Retinal pigment epithelial cell (primary cell): Measurements from ENCODE around the gene FANCF.

Experiments used
- DNase-seq: peaks from one replicate; pipeline ENCODE4 v3.0.0-alpha.2; 2010; ENCODE audit warnings: low read depth
- H3K4me3 ChIP-seq: 2 replicates; pipeline ENCODE4 v1.5.1; 2011; ENCODE audit warnings: mild to moderate bottlenecking, low read length, control low read depth, moderate library complexity
- TF ChIP-seq, protein P1 (sequence below): conservative IDR thresholded peaks from 2 replicates; pipeline ENCODE4 v1.5.1; 2011; ENCODE audit warnings: low read depth, low read length, control low read depth, inconsistent platforms

Gene FANCF

DNA sequence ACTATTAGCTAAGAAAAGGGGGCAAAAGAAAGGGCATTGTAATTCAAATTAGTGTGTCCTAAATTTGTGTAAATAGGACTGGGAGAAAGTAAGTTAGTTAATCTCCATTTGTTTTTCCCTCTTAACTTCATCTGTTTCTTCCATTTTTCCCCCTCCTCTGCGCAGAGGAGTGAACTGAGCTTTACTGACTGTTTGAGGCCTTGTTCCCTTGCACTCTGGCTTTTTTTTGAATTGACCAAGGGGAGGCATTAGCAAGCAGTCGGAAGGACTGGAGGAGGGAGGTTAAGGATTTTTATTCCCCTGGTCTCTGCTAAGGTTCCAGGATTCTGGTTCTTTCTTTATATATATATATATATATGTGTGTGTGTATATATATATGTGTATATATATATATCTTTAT, 15.2 kb upstream of the FANCF start:
- DNase-seq, result no peak
- TF ChIP-seq, protein P1, sequence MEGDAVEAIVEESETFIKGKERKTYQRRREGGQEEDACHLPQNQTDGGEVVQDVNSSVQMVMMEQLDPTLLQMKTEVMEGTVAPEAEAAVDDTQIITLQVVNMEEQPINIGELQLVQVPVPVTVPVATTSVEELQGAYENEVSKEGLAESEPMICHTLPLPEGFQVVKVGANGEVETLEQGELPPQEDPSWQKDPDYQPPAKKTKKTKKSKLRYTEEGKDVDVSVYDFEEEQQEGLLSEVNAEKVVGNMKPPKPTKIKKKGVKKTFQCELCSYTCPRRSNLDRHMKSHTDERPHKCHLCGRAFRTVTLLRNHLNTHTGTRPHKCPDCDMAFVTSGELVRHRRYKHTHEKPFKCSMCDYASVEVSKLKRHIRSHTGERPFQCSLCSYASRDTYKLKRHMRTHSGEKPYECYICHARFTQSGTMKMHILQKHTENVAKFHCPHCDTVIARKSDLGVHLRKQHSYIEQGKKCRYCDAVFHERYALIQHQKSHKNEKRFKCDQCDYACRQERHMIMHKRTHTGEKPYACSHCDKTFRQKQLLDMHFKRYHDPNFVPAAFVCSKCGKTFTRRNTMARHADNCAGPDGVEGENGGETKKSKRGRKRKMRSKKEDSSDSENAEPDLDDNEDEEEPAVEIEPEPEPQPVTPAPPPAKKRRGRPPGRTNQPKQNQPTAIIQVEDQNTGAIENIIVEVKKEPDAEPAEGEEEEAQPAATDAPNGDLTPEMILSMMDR, result no peak
- no peak overlapping the region for H3K4me3 ChIP-seq

DNA sequence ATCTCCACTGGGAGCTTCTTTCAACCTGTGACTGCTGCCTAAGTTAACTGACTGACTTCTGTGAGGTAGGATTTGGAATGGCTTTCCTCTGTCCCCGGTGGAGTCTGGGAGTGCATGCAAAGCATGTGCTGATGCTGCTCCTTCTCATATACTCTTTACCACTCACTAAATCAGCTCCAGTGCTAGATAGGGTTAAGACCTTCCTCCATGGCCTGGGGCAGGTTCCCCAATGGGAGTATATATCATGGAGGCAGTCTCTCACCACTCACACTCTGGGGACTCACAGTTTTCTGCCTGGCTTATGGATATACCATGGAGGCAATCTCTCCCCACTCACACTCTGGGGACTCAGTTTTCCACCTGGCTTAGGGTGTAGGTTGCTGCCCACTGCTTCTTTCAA, 10.1 kb upstream of the FANCF start:
- DNase-seq, result no peak
- no peak overlapping the region for H3K4me3 ChIP-seq
- TF ChIP-seq, protein P1, result no peak

DNA sequence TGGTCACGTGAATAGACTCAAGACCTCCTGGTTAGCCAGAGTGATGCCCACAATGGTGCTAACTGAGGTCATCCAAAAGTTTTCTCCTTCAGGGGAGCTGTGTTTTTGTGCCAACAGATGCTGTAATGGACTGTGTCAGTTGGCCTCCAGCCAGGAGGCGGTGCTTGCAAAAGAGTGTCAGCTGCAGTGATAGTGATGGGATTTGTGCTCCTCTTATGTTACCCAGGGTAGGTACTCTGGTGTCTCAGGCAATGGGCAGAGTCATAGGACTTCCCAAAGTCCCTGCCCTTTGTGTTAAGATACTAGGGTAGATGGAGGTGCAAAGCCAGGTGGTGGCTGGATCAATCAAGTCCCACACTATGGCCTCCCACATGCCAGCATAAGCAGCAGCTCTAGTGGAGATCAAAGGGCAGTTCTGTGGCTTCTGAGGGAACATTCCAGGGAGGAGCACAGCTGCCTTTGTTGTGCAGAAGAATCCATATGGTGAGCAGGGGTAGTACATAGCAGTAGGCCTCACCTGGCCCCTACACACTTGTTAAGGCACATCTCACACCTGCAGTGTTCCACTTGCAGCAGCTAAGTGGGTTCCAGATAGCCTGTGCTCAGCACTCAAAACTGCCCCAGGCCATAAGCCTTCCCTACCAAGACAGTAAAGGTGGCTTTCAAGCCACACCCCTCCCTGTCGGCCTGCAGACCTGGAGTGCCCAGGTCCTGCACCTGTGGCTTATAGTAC, 9.4 kb upstream of the FANCF start:
- H3K4me3 ChIP-seq, result no peak overlapping the region
- peak; percentile 6 for DNase-seq
- TF ChIP-seq, protein P1, result no peak

DNA sequence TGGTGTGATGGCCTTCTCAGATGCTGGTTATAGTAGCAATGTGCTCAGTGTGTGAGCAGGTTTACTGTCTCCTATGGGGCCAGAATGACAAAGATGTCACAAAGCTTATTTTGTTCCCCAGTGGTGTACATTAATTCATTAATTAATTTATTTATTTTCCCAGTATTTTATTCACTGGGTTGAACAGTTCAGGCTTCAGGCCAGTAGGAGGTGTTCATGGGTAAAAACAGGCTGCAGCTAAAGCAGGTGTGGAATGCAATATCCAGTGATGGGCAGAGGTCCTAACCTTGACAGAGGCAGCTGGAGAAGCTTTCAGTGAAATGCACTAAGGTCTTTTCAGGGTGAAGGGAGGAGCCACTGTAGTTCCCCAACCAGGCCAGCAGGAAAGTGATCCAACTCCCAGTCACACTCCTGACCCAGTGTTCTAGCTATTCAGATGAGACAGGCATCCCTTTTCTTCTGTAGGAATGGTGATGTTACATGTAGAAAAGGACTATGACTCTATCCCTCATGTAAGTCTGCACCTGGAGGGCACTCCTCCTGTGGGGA, 7.8 kb upstream of the FANCF start:
- no peak overlapping the region for H3K4me3 ChIP-seq
- TF ChIP-seq, protein P1, result no peak
- DNase-seq, result no peak

DNA sequence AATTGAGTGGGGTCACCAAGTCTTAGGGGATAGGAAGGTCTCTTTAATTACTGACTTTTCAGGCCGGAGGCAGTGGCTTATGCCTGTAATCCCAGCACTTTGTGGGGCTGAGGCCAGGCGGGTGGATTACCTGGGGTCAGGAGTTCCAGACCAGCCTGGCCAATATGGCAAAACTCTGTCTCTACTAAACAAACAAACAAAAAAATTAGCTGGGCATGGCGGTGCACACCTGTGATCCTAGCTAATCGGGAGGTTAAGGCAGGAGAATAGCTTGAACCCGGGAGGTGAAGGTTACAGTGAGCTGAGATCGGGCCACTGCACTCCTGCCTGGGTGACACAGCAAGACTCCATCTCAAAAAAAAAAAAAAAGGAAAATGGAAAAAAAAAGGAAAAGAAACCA, 1.8 kb upstream of the FANCF start:
- TF ChIP-seq, protein P1, result no peak
- no peak overlapping the region for H3K4me3 ChIP-seq
- no peak for DNase-seq

DNA sequence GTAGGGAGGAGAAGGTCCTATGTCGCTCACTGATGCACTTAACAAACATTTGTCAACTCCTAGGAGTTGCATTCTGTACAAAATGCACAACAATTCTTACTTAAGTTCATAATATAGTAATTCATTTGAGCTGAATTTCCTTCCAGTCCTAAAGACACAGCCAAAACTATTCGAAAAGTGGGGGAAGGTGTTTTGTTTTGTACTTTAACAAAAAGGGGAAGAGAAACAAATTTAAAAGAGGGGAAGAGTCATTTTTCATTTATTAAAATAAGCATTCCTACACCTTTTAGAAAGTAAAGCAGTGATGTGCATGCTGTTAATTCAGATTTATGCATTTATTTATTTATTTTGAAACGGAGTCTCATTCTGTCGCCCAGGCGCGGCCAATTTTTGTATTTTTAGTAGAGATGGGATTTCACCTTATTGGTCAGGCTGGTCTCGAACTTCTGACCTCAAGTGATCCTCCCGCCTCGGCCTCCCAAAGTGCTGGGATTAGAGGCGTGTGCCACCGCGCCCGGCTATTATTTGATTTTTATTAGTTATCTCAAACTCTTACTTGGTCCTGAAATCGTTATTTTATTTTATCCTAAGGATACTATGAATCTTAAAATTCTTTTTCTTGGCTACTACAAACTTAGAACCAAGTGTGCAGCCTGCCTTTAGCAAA, 1.1 kb upstream of the FANCF start:
- H3K4me3 ChIP-seq, result no peak overlapping the region
- no peak for DNase-seq
- TF ChIP-seq, protein P1, result no peak
